HG03342 (cell line): ENCODE measurements around the gene NACA2.
"Not testable (repeated sequence)": the region's sequence is repeated elsewhere in the genome, so short reads cannot be mapped to it uniquely, and the experiment has no call there.

Experiments
- ATAC-seq: cut with Tn5 transposase; IDR thresholded peaks from one replicate; pipeline ENCODE4 v1.9.1; 2021; ENCODE audit warnings: mild to moderate bottlenecking, moderate library complexity; ENCODE audit not compliant: unreplicated experiment

The NACA2 gene

DNA sequence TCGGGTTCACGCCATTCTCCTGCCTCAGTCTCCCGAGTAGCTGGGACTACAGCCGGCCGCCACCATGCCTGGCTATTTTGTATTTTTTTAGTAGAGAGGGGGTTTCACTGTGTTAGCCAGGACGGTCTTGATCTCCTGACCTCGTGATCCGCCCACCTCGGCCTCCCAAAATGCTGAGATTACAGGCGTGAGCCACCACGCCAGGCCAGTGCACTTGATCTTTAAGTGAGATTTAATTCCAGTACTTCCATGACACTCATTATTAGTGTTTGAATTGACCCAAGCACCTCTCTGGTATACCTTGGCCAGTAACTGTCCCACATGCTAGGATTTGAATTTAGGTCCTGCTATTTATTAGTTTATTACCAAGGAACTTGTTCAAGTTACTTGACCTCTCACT, 38.5 kb downstream of the NACA2 start:
- not testable (repeated sequence) for ATAC-seq

DNA sequence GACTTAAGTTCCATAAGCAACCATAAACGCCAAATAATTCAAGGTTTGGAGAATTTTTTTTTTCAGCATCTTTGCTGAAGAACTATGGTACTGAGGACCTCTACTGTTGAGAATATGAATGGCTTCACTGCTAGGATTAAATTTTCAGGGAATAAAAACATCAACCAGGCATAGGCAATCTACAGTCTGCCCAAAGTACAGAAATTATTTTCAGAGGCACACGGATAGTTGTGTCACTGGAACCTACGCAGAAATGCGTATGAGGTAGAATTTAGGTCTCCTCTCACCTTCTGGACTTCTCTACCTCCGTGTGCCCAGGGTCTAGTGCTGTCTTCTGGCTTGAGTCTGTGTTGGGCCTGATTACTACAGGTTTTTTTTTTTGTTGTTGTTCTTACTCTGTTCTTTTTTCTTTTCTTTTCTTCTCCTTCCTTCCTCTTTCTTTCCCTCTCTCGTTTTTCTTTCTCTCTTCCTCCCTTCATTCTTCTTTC, 39.7 kb downstream of the NACA2 start:
- ATAC-seq, result no peak

DNA sequence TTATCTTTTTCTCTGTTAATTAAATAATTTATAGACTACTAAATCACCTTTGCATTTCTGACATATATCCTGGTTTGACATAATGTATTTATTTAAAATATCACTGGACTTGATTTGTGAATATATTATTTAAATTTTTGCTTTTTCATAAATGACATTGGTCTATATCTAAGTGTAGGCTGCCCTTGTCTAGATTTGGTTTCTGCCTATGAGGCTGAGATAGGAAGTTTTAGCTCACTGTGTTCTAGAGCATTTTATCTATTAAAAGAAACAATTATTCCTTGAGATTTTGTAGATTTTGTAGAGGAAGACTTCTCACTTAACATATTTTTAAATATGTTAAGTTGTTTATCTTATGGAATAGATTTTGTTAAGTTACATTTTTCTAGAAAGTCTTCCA, 43.9 kb downstream of the NACA2 start:
- no peak for ATAC-seq

DNA sequence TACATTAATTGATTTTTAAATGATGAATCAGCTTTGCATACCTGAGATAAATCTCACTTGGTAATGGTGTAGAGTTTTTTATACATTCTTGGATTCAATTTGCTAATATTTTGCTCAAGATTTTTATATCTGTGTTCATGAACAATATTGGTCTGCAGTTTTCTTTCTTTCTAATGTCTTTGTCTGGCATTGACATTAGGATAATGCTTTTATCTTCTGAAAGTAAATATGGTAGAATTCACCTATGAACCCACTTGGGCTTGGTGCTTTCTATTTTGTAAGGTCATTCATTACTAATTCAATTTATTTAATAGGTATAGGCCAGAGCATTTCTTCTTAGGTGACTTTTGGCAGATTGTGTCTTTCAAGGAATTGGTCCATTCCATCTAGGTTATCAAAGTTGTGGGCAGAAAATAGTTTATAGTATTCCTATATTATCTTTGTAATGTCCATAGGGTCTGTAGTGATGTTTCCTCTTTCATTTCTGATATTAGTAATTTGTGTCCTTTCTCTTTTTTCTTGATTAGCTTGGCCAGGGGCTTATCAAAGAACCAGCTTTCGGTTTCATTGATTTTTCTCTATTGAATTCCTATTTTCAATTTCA, 45.6 kb downstream of the NACA2 start:
- ATAC-seq, result no peak

DNA sequence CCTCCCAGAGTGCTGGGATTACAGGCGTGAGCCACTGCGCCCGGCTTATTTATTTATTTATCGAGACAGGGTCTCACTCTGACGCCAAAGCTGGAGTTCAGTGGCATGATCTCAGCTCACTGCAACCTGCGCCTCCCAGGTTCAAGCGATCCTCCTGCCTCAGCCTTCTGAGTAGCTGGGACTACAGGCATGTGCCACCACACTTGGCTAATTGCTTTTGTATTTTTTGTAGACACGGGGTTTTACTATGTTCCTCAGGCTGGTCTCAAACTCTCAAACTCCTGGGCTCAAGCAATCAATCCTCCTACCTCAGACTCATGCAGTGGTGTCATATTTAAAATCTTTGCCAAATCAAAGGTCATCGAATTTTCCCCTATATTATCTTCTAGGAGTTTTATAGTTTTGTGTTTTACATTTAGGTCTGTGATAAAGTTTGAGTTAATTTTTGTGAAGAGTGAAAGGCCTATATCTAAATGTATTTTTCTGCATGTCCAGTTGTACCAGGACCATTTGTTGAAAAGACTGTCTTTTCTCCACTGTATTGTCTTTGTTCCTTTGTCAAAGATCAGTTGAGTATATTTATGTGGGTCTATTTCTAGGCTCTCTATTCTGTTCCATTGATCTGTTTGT, 47.1 kb downstream of the NACA2 start:
- no peak for ATAC-seq

DNA sequence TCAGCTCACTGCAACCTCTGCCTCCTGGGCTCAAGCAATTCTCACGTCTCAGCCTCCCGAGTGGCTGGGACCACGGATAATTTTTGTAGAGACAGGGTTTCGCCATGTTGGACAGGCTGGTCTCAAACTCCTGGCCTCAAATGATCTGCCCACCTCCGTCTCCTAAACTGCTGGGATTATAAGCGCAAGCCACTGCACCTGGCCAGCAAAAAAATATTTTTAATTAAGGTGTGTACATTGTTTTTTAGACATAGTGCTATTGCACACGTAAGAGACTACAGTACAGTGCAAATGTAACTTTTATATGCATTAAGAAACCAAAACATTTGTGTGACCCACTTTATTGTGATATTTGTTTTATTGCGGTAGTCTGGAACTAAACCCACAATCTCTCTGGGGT, 49.0 kb downstream of the NACA2 start:
- ATAC-seq, result no peak

DNA sequence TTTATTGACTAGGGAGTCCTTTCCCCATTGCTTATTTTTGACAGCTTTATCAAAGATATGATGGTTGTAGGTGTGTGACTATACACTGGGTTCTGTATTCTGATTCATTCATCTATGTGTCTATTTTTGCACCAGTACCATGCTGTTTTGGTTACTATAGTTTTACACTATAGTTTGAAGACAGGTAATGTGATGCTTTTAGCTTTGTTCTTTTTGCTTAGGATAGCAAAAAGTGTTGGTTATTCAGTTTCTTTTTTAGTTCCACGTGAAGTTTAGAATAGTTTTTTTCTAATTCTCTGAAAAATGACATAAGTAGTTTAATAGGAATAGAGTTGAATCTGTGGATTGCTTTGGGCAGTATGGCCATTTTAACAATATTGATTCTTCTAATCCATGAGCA, 50.1 kb downstream of the NACA2 start:
- ATAC-seq, result no peak
